ENCODE data around the gene NANS.

Gene NANS

GRCh38 chr9:98080326-98080725 is 23.8 kb downstream of the NANS start:
- H3K27ac ChIP-seq, result peak overlapping the region in 2 of 11 experiments; percentile 48 to 60; a peak in 1 of 22 replicates
- no peak overlapping the region; a peak in 2 of 22 replicates for H3K9ac ChIP-seq
- peaks cover 81 to 90% (median 87%) of the 10 kb centered on the region in 11 experiments for H3K36me3 ChIP-seq

GRCh38 chr9:98080780-98081179 is 24.2 kb downstream of the NANS start:
- H3K4me1 ChIP-seq, result peaks cover 7 to 41% (median 15%) of the 10 kb centered on the region in 10 experiments
- no peaks in the 10 kb centered on the region for H3K9me3 ChIP-seq (replicated peaks in 1 of 11)
- H3K9ac ChIP-seq, result peak overlapping the region in 3 of 11 experiments; percentile 42 to 50 (median 46); a peak in 3 of 22 replicates
- no peaks in the 10 kb centered on the region for H3K27me3 ChIP-seq
- peak overlapping the region in 3 of 11 experiments; percentile 22 to 60 (median 48); a peak in 4 of 22 replicates for H3K27ac ChIP-seq
- peaks cover 81 to 92% (median 88%) of the 10 kb centered on the region in 11 experiments for H3K36me3 ChIP-seq
- H3K4me2 ChIP-seq, result peak overlapping the region in 4 of 11 experiments; percentile 24 to 55 (median 46); a peak in 7 of 22 replicates
- H3K4me3 ChIP-seq, result no peak overlapping the region
- no peak for TF ChIP-seq Cebpa-rat (IDR thresholded peaks at IDR 0.05)
- peaks cover 0 to 36% (median under 1%) of the 10 kb centered on the region in 11 experiments; a peak in 7 of 22 replicates for H4K20me1 ChIP-seq

More at GRCh38 chr9:98080326-98080725, 23.8 kb downstream of the NANS start:
- H4K20me1 ChIP-seq, result peaks cover 0 to 32% (median 0%) of the 10 kb centered on the region in 11 experiments; a peak in 6 of 22 replicates
- H3K4me1 ChIP-seq, result peaks cover 7 to 46% (median 16%) of the 10 kb centered on the region in 10 experiments; a peak in 19 of 20 replicates
- TF ChIP-seq Cebpa-rat (IDR thresholded peaks at IDR 0.05), result no peak
- peak overlapping the region in 1 of 11 experiments; percentile 55; a peak in 1 of 22 replicates for H3K4me2 ChIP-seq
- H3K27me3 ChIP-seq, result no peaks in the 10 kb centered on the region
- no peaks in the 10 kb centered on the region for H3K9me3 ChIP-seq (replicated peaks in 1 of 11)
- H3K4me3 ChIP-seq, result no peak overlapping the region

GRCh38 chr9:98081477-98082219 is 25.1 kb downstream of the NANS start:
- Histone ChIP-seq H3K4me1 (peaks cover 12 to 39% (median 20%) of the 10 kb centered on the region in 10 experiments), H3K9ac (peak overlapping the region in 4 of 11 experiments; percentile 20 to 50 (median 44); a peak in 5 of 22 replicates), H3K36me3 (peaks cover 83 to 97% (median 89%) of the 10 kb centered on the region in 11 experiments), H3K4me3 (peak overlapping the region in 1 of 10 experiments; percentile 2; a peak in 1 of 20 replicates), H3K4me2 (peak overlapping the region in 5 of 11 experiments; percentile 13 to 55 (median 46); a peak in 8 of 22 replicates), H4K20me1 (peaks cover 0 to 45% (median 3%) of the 10 kb centered on the region in 11 experiments; a peak in 7 of 22 replicates), H3K9me3 (replicated peaks in 1 of 11) (no peaks in the 10 kb centered on the region), H3K27ac (peak overlapping the region in 4 of 11 experiments; percentile 15 to 60 (median 35); a peak in 5 of 22 replicates), H3K27me3 (no peaks in the 10 kb centered on the region)
- TF ChIP-seq Cebpa-rat (IDR thresholded peaks at IDR 0.05), result no peak

GRCh38 chr9:98083061-98083501 is 26.5 kb downstream of the NANS start:
- no peak overlapping the region for H3K9ac ChIP-seq
- peaks cover 15 to 39% (median 26%) of the 10 kb centered on the region in 10 experiments for H3K4me1 ChIP-seq
- no peak overlapping the region; a peak in 1 of 22 replicates for H3K27ac ChIP-seq
- peaks cover 0 to 58% (median 3%) of the 10 kb centered on the region in 11 experiments; a peak in 7 of 22 replicates for H4K20me1 ChIP-seq
- TF ChIP-seq Cebpa-rat (IDR thresholded peaks at IDR 0.05), result no peak
- H3K4me3 ChIP-seq, result no peak overlapping the region
- H3K4me2 ChIP-seq, result peak overlapping the region in 3 of 11 experiments; percentile 31 to 51 (median 46); a peak in 5 of 22 replicates
- H3K9me3 ChIP-seq (replicated peaks in 1 of 11), result peaks cover 0 to 8% (median 0%) of the 10 kb centered on the region in 11 experiments; a peak in 4 of 22 replicates
- H3K27me3 ChIP-seq, result no peaks in the 10 kb centered on the region
- H3K36me3 ChIP-seq, result peaks cover 71 to 97% (median 87%) of the 10 kb centered on the region in 11 experiments

GRCh38 chr9:98083566-98084183 is 27.1 kb downstream of the NANS start:
- H4K20me1 ChIP-seq, result peaks cover 0 to 58% (median 3%) of the 10 kb centered on the region in 11 experiments; a peak in 7 of 22 replicates
- no peaks in the 10 kb centered on the region for H3K27me3 ChIP-seq
- peaks cover 15 to 39% (median 26%) of the 10 kb centered on the region in 10 experiments for H3K4me1 ChIP-seq
- H3K4me2 ChIP-seq, result peak overlapping the region in 3 of 11 experiments; percentile 31 to 51 (median 46); a peak in 4 of 22 replicates
- peaks cover 65 to 92% (median 81%) of the 10 kb centered on the region in 11 experiments for H3K36me3 ChIP-seq
- no peak for TF ChIP-seq Cebpa-rat (IDR thresholded peaks at IDR 0.05)
- no peak overlapping the region for H3K4me3 ChIP-seq
- peaks cover 0 to 8% (median 0%) of the 10 kb centered on the region in 11 experiments; a peak in 4 of 22 replicates for H3K9me3 ChIP-seq (replicated peaks in 1 of 11)
- 0 out of 22 replicates have a peak overlapping the region, but pooled peaks of 1 of the 11 experiments have one; percentile 18 for H3K9ac ChIP-seq
- no peak overlapping the region for H3K27ac ChIP-seq

- Histone ChIP-seq H3K36me3 (peaks cover 60 to 92% (median 74%) of the 10 kb centered on the region in 11 experiments), H3K9ac (no peak overlapping the region), H3K27me3 (no peaks in the 10 kb centered on the region), H3K4me3 (no peak overlapping the region), H3K4me1 (peaks cover 15 to 39% (median 26%) of the 10 kb centered on the region in 10 experiments), H3K9me3 (replicated peaks in 1 of 11) (peaks cover 0 to 8% (median 0%) of the 10 kb centered on the region in 11 experiments; a peak in 4 of 22 replicates), H3K27ac (no peak overlapping the region), H4K20me1 (peaks cover 0 to 58% (median 3%) of the 10 kb centered on the region in 11 experiments; a peak in 7 of 22 replicates), H3K4me2 (no peak overlapping the region)
- no peak for TF ChIP-seq Cebpa-rat (IDR thresholded peaks at IDR 0.05)
These were observed 27.9 kb downstream of the NANS start for GRCh38 chr9:98084396-98084795.

GRCh38 chr9:98085058-98085457 is 28.5 kb downstream of the NANS start:
- Histone ChIP-seq H3K27ac (no peak overlapping the region), H3K4me2 (no peak overlapping the region), H3K27me3 (no peaks in the 10 kb centered on the region), H3K4me3 (no peak overlapping the region), H4K20me1 (peaks cover 0 to 58% (median 0%) of the 10 kb centered on the region in 11 experiments; a peak in 6 of 22 replicates), H3K4me1 (peaks cover 15 to 39% (median 26%) of the 10 kb centered on the region in 10 experiments), H3K9me3 (replicated peaks in 1 of 11) (peaks cover 0 to 8% (median 0%) of the 10 kb centered on the region in 11 experiments; a peak in 4 of 22 replicates), H3K36me3 (peaks cover 53 to 90% (median 67%) of the 10 kb centered on the region in 11 experiments), H3K9ac (no peak overlapping the region)
- no peak for TF ChIP-seq Cebpa-rat (IDR thresholded peaks at IDR 0.05)

GRCh38 chr9:98085944-98086343 is 29.4 kb downstream of the NANS start:
- Histone ChIP-seq H3K9me3 (replicated peaks in 1 of 11) (peaks cover 0 to 8% (median 0%) of the 10 kb centered on the region in 11 experiments; a peak in 4 of 22 replicates), H3K9ac (peak overlapping the region in 2 of 11 experiments; percentile 21 to 33; a peak in 1 of 22 replicates), H3K27ac (no peak overlapping the region), H3K4me3 (no peak overlapping the region), H3K4me1 (peaks cover 15 to 33% (median 25%) of the 10 kb centered on the region in 10 experiments), H3K27me3 (no peaks in the 10 kb centered on the region), H3K4me2 (peak overlapping the region in 8 of 11 experiments; percentile 4 to 66 (median 46); a peak in 14 of 22 replicates), H4K20me1 (peaks cover 0 to 53% (median 0%) of the 10 kb centered on the region in 11 experiments; a peak in 5 of 22 replicates), H3K36me3 (peaks cover 44 to 90% (median 58%) of the 10 kb centered on the region in 11 experiments)
- TF ChIP-seq Cebpa-rat (IDR thresholded peaks at IDR 0.05), result no peak

All from BLaER1 treated with 17β-estradiol and CSF1 and Interleukin-3, amounts not matched to agents 10 nM and 100 nM (cell line).